ENCODE data around the gene MEIS2.

Gene MEIS2

DNA sequence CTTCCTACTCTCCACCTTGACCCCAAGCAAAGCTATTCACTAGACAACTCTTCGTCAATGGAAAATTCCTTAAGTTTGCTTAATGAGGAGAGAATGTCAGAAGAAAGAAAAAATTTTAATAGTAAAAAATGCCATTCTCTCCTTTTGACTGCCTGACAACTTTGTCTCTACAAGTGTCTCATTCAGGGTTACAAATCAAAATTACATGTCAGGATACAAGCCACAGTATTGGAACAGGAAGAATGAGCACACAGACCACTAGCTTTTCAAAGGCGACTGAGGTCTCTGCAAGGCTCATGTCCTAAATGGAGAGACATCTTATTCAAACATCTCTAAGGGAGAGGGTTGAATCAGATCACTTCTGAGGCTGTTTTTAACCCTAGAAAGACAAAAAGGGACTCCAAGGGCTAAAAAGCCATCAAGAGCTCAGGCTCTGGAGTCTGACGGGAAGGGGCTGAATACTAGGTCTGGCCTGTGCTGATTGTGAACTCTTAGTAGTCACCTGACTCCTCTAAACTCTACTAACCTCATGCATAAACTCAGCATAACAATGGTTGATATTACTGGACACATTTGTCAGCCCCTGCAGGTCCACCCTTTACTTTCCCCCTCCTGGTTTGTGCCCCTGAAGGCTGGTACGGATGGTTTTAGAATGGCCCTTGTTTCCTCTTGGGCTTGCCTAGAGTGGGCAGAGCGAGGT is 12.8 kb upstream of the MEIS2 start:
- DNase-seq (ENCODE audit: low read depth in 1 of 2, low spot score in 1 of 2): no peak

DNA sequence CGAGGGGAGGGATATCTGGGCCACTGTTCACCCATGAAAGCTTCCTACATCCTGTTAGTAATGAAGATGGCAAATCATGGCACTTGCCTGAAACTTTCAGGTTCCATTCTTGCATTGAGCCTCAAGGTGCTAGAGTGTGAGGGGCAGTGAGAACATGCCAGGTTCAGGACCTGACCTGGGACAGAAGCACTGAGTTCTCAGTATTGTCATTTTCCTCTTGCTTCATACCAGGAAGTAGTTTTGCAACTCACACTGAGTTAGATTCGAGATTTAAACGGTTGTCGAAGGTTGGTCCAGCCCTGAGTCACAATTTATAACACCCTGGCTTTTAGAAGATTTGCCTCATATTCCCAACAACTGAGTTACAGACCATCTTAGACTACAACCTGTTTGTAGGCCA is 11.8 kb upstream of the MEIS2 start:
- no peak for DNase-seq (ENCODE audit: low read depth in 1 of 2, low spot score in 1 of 2)

DNA sequence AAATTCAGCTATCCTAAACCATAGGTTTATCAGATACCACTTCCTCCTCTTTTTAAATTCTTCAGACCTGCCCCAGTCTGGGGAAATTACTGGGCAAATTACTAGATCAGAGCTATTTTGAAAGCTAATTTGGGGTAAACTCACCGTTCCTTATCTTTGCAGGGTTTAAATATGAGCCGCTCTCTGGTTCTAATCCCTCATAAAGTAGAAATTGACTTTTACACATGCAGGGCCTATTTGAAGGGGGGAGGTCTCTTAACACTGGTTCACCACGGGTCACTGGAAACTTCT is 11.0 kb upstream of the MEIS2 start:
- no peak for DNase-seq (ENCODE audit: low read depth in 1 of 2, low spot score in 1 of 2)

DNA sequence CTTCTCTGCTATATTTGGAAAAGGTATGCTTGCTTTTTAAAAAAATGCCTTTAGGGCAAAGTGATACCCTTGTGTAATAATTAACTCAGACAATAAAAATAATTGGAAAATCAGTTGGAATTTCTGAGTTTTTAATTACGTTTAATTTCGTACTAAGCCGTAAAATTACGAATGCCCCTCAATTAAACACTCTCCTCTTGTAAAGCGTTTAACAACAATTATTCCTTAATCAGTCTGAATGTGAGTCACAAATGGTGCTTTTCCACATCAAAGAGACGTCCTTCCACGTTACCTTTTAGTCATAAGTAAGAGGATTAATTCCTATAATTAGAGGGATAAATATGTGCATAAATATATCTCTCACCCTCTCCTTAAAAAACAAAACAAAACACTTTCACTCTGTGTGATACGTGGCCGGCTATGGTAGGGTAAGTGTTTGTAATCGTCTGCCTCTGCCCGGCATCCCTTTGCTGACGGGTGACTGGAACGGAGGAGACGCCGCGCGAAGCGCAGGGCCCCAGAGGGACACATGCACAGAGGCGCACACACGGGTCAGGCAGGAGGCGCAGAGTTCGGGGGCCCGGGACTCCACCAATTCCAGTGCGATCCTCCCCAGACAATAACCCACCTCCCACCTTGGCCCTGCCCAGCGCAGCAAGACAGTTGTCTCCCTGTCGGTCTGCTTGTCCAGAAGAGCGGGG is 9.7 kb upstream of the MEIS2 start:
- DNase-seq (ENCODE audit: low read depth in 1 of 2, low spot score in 1 of 2): no peak

DNA sequence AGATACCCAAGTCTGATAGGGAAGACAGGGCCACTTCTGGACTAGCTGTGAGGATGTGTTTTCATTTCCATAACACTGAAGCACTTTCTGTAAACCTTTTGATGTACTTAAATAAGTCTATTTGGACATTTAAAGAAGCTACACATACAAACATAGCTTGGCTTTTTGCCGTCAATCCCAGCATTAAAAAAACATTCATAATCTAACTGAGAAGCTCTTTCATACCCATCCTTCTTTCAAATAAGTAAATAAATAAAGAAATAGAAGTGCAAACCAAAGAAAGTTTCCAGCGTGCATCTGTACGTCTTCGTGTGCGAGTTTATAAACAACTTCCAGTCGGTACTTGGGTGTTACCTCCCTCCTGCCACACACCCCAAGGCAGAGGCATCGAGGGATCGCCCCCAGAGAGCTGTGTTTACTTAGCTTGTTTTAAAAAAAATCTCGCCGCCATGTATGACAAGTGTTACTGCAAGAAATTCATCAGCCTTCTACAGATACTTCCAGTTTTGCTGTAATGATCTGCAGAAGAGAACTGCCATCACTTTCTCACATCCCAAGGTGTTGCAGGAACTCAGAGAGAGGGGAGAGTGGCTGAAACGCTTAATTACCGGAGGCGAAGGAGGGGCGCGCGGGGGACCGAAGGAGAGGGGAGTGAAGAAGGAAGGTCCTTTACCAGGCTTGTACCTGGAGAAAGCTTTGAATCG is 9.0 kb upstream of the MEIS2 start:
- DNase-seq (ENCODE audit: low read depth in 1 of 2, low spot score in 1 of 2): no peak

- DNase-seq (ENCODE audit: low read depth in 1 of 2, low spot score in 1 of 2): no peak
Observed at GRCh38 chr15:37108381-37109167, 8.2 kb upstream of the MEIS2 start.

DNA sequence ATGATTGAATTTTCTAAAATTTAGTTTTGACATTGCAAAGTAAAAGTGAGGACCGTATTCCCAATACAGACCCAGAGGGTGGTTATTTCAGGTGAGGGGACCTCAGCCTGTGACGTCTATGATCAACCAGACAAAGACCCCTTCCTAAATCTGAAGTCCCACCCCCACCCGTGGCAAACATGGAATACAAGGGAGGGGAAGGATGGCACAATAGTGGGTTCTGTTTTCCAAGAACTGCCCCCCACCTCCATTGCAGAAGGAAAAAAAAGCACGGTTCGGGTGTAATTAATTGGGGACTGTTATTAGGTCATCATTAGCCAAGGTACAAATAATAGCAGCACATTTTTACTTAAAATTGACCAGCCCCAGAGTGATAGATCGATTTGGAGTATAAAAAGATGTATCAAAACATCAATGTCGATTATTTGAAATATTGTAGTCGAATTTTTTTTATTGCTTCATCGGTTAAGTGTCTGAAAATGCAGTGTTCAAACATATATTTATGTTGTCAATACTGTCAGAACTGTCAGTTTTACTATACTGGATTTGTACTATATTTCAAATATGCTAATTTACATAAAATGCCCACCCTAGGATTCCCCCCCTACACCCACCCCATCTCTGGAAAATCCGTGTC is 7.5 kb upstream of the MEIS2 start:
- DNase-seq (ENCODE audit: low read depth in 1 of 2, low spot score in 1 of 2): no peak

- DNase-seq (ENCODE audit: low read depth in 1 of 2, low spot score in 1 of 2): no peak
Observed at GRCh38 chr15:37107071-37107743, 6.9 kb upstream of the MEIS2 start.

DNA sequence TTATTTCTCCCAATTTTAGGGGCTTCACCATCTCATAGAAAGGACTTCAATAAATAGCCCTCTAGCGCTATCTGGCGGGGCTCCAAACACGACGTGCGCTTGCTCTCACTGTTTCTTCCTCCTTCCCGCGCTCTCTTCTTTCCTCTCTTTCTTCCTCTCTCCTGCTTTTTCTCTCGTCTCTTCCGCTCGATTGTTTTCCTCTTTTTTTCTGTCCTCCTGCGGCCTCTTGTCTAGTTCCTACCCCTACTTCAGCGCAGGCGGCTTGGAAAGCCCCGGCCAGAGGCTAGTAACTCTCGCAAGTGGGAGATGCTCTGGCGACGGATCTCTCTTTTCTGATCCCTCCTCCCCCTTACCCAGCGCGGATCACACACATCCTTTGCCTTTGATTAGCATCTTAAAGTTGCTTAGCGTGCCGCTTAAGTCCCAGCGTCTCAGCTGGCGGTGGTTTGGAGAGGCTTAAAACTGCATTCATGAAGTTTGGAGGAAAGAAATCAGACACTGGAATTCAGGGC is 6.2 kb upstream of the MEIS2 start:
- DNase-seq (ENCODE audit: low read depth in 1 of 2, low spot score in 1 of 2): no peak

GRCh38 chr15:37105889-37106288 is 5.5 kb upstream of the MEIS2 start:
- no peak for DNase-seq (ENCODE audit: low read depth in 1 of 2, low spot score in 1 of 2)

GRCh38 chr15:37105029-37105428 is 4.7 kb upstream of the MEIS2 start:
- no peak for DNase-seq (ENCODE audit: low read depth in 1 of 2, low spot score in 1 of 2)

- DNase-seq (ENCODE audit: low read depth in 1 of 2, low spot score in 1 of 2): no peak
Observed at GRCh38 chr15:37104424-37104981, 4.2 kb upstream of the MEIS2 start.

- DNase-seq (ENCODE audit: low read depth in 1 of 2, low spot score in 1 of 2): no peak
Observed at GRCh38 chr15:37103475-37104423, 3.4 kb upstream of the MEIS2 start.

DNA sequence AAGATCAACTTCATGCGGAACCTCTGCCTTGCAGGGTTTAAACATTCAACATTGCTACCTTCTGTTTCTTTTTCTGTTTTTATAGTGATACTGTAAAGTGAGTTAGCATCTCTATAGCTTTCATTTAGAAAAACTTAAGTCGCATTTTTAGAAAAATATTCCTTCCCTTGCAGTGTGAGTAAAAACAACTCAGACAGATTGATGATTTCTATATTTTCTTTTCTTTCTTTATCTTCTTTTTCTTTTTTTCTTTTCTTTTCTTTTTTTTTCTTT is 2.8 kb upstream of the MEIS2 start:
- no peak for DNase-seq (ENCODE audit: low read depth in 1 of 2, low spot score in 1 of 2)

DNA sequence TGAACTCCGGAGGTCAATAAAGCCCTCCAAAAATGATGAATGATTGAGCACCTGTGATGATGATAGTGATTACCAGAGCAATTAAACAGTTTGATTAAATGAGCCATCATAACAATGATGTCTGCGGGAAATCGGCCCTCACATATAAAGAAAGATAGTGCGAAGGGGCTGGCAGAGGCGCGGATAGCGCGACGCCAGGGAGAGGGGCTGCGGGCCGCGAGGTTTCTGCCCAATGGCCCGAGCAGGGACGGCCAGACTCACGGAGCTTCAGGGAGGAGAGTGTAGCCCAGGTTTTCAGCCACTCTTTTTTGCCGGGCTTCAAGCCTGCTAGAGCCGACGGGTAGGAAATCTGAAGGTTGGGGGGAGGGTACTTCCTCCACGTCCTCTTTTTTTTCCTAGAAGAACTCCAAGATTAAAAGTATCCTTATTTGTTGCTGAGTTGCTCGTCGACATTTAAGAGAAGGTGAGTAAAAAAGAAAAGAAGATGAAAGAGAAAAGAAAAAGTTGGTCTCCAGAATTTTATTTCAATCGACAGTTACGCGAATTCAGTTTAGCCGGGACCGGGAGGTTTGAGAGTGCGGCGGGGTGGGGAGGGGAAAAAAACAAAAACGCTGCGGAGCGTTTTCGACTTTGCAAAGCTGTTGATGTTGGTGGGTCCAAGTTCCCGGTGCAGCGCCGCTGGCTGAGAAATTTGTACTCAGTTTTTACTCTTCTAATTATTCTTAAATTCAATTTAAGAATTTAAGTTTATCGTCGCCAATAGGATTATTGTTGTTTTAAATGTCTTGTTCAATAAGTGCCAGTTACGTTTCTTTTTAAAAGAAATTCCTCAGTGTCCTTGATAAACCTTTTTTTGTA is 2.2 kb upstream of the MEIS2 start:
- DNase-seq (ENCODE audit: low read depth in 1 of 2, low spot score in 1 of 2): no peak

DNA sequence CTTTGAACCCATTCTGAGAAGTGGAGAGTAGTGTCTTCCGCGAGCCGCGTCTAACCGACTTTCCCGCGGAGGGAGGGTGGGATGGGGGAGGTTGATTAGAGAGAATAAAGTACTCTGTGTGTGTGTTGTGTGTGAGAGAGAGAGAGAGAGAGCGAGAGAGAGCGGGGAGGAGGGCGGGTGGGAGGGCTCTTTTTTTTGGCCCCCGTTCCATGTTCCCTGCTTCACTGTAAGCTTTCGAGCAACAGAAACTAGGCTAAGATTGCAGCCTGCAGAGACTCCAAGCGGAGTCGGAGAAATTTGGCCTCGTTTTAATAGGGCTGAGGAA is 1.6 kb upstream of the MEIS2 start:
- DNase-seq (ENCODE audit: low read depth in 1 of 2, low spot score in 1 of 2): no peak

- DNase-seq (ENCODE audit: low read depth in 1 of 2, low spot score in 1 of 2): no peak
Observed at GRCh38 chr15:37100966-37101215, 542 bp upstream of the MEIS2 start.

DNA sequence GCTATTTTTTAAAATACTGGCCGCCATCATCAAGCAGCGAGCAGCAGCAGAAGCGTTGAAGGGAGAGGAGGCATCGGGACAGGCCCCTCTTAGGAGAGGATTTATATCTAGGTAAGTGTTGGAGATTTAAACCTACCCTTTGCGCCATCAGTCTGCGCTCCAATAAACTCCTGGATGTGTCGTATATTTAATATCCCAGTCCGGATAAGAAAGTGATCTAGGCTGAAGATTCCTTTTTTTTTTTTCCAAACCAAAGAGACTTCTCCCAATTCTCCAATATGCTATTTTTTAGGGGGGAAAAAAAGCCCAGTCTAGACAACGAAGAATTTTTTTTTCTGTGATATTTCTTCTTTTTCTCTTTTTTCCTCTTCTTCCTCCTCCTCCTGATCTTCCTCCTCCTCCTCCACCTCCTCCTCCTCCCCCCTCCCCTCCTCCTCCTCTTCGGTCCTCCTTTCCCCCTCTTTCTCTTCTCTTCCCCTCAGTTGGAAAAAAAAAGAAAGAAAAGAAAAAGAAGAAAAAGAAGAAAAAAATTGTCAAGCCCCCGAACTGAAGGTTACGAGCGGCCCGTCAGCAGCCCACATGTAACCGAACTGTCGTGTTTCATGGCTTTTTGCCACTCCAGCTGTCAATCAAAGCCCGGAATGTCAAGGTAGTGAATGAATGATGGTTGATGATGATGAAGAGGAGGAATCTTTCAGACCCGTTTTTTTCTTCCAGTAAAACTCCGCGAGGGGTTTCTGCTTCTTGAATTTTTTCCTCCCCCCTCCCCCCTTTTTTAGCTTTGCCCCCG is 835 bp downstream of the MEIS2 start:
- DNase-seq (ENCODE audit: low read depth in 1 of 2, low spot score in 1 of 2): no peak
